Measurements from ENCODE around the gene MPP3.

Gene MPP3

GRCh38 chr17:43826206-43826605 lies 6.7 kb downstream of the MPP3 start:
- H3K36me3 ChIP-seq (replicated peaks): peaks cover 55% of the 10 kb centered on the region
- in situ Hi-C loops (cut with HindIII; ENCODE audit: low pct_ligation_motif_present, low sequenced_read_pairs): no loop called here
- no peak for DNase-seq
- H3K27me3 ChIP-seq (replicated peaks): no peaks in the 10 kb centered on the region
- H3K27ac ChIP-seq: no peak overlapping the region
- TF ChIP-seq, protein P1, sequence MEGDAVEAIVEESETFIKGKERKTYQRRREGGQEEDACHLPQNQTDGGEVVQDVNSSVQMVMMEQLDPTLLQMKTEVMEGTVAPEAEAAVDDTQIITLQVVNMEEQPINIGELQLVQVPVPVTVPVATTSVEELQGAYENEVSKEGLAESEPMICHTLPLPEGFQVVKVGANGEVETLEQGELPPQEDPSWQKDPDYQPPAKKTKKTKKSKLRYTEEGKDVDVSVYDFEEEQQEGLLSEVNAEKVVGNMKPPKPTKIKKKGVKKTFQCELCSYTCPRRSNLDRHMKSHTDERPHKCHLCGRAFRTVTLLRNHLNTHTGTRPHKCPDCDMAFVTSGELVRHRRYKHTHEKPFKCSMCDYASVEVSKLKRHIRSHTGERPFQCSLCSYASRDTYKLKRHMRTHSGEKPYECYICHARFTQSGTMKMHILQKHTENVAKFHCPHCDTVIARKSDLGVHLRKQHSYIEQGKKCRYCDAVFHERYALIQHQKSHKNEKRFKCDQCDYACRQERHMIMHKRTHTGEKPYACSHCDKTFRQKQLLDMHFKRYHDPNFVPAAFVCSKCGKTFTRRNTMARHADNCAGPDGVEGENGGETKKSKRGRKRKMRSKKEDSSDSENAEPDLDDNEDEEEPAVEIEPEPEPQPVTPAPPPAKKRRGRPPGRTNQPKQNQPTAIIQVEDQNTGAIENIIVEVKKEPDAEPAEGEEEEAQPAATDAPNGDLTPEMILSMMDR (IDR thresholded peaks at IDR 0.05; ENCODE audit: low read depth, low read length, missing control alignments): no peak
- no peak overlapping the region for H3K4me3 ChIP-seq (ENCODE audit: low read depth, low read length)

DNA sequence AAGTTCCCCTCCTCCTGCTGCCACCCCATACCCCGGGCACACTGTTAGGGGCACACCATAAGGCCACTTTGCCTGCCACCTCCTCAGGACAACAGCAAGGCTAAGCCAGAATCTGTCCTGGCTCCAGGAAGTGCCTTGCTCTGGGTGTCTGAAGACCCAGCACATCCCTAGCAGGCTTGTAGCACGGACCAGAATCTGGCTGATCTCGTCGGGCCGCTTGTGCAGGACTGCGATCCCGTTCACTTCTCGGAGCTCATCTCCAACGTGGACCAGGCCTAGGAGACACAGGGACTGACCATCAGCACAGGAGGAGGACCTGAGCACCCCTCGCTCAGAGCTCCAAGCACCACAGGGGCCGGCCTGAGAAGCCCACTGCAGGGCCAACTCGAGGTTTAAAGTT lies 7.4 kb downstream of the MPP3 start:
- Histone ChIP-seq H3K27ac (no peak overlapping the region), H3K27me3 (replicated peaks) (no peaks in the 10 kb centered on the region), H3K4me3 (ENCODE audit: low read depth, low read length) (no peak overlapping the region), H3K36me3 (replicated peaks) (peaks cover 54% of the 10 kb centered on the region)
- DNase-seq: no peak
- in situ Hi-C loops (cut with HindIII; ENCODE audit: low pct_ligation_motif_present, low sequenced_read_pairs): no loop called here
- TF ChIP-seq, protein P1 (IDR thresholded peaks at IDR 0.05; ENCODE audit: low read depth, low read length, missing control alignments): no peak

- TF ChIP-seq, protein P1 (IDR thresholded peaks at IDR 0.05; ENCODE audit: low read depth, low read length, missing control alignments): no peak
- in situ Hi-C loops (cut with HindIII; ENCODE audit: low pct_ligation_motif_present, low sequenced_read_pairs): no loop called here
- DNase-seq: no peak
- H3K36me3 ChIP-seq (replicated peaks): peaks cover 39% of the 10 kb centered on the region
- H3K27ac ChIP-seq: no peak overlapping the region
- no peaks in the 10 kb centered on the region for H3K27me3 ChIP-seq (replicated peaks)
- no peak overlapping the region for H3K4me3 ChIP-seq (ENCODE audit: low read depth, low read length)
These were observed 9.4 kb downstream of the MPP3 start for GRCh38 chr17:43823350-43824084.

- in situ Hi-C loops (cut with HindIII; ENCODE audit: low pct_ligation_motif_present, low sequenced_read_pairs): no loop called here
- H3K27ac ChIP-seq: no peak overlapping the region
- no peak overlapping the region for H3K4me3 ChIP-seq (ENCODE audit: low read depth, low read length)
- TF ChIP-seq, protein P1 (IDR thresholded peaks at IDR 0.05; ENCODE audit: low read depth, low read length, missing control alignments): no peak
- DNase-seq: no peak
- H3K36me3 ChIP-seq (replicated peaks): peaks cover 36% of the 10 kb centered on the region
- H3K27me3 ChIP-seq (replicated peaks): no peaks in the 10 kb centered on the region
These were observed 10.3 kb downstream of the MPP3 start for GRCh38 chr17:43822570-43823190.

DNA sequence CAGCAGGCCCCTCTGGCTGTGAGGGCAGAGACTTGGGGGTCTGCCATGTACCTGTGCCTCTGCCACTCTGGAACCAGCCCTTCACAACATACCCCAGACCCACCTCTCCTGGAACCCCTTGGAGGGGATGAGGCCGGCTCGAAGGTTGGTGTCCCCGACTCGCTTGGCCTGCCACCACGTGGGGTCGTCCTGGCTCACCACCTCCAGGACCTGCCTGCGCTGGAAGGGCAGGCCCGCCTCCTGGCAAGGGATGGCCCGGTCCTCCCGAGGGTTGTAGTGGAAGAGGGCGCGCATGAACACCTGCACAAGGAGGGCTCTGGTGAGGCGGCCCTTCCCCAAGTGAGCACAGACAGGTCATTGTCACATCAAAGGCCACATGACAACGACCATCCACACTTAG lies 12.2 kb downstream of the MPP3 start:
- H3K4me3 ChIP-seq (ENCODE audit: low read depth, low read length): no peak overlapping the region
- in situ Hi-C loops (cut with HindIII; ENCODE audit: low pct_ligation_motif_present, low sequenced_read_pairs): no loop called here
- TF ChIP-seq, protein P1 (IDR thresholded peaks at IDR 0.05; ENCODE audit: low read depth, low read length, missing control alignments): no peak
- peaks cover 35% of the 10 kb centered on the region for H3K36me3 ChIP-seq (replicated peaks)
- no peak for DNase-seq
- H3K27me3 ChIP-seq (replicated peaks): no peaks in the 10 kb centered on the region
- no peak overlapping the region for H3K27ac ChIP-seq
